LNCaP clone FGC (cell line): ENCODE data around the gene RASGRP3.
"Not testable (repeated sequence)": the region's sequence is repeated elsewhere in the genome, so short reads cannot be mapped to it uniquely, and the experiment has no call there.

Source experiments
- DNase-seq: peaks from one replicate; pipeline ENCODE4 v3.0.0-alpha.2; 2011; ENCODE audit warnings: low read depth
- H3K4me3 ChIP-seq: 2 replicates; pipeline ENCODE4 v1.5.1; 2011; ENCODE audit warnings: mild to moderate bottlenecking, low read depth, low read length, control low read depth
- TF ChIP-seq, protein P1 (sequence below): IDR thresholded peaks from 2 replicates; pipeline ENCODE4 v1.5.1; 2012; ENCODE audit warnings: mild to moderate bottlenecking; ENCODE audit not compliant: control insufficient read depth, insufficient read depth; ENCODE audit errors: extremely low read depth

Gene RASGRP3

DNA sequence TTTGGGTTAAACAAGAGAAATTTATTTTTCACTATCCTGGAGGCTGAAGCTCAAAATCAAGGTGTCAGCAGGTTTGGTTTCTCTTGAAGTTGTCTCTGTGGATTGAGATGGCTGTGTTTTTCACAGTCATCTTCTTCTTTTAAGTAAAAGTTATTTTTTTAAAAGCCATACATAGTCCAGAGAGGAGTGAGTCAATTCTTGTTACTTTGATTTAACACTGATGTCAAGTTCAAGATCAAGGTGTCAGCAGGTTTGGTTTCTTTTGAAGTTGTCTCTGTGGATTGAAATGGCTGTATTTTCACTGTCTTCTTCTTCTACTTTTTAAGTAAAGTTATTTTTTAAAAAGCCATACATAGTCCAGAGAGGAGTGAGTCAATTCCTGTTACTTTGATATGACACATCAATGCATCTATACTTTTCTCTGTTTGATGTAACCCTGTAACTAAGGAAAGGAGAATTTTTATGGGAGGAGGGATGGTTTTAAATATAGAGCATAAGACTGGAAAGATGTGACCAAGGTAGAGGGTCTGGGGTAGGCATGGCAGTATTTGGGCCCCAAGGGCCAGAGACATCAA, 22.5 kb upstream of the RASGRP3 start:
- TF ChIP-seq, protein P1, sequence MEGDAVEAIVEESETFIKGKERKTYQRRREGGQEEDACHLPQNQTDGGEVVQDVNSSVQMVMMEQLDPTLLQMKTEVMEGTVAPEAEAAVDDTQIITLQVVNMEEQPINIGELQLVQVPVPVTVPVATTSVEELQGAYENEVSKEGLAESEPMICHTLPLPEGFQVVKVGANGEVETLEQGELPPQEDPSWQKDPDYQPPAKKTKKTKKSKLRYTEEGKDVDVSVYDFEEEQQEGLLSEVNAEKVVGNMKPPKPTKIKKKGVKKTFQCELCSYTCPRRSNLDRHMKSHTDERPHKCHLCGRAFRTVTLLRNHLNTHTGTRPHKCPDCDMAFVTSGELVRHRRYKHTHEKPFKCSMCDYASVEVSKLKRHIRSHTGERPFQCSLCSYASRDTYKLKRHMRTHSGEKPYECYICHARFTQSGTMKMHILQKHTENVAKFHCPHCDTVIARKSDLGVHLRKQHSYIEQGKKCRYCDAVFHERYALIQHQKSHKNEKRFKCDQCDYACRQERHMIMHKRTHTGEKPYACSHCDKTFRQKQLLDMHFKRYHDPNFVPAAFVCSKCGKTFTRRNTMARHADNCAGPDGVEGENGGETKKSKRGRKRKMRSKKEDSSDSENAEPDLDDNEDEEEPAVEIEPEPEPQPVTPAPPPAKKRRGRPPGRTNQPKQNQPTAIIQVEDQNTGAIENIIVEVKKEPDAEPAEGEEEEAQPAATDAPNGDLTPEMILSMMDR = no peak
- DNase-seq = no peak
- no peak overlapping the region for H3K4me3 ChIP-seq

DNA sequence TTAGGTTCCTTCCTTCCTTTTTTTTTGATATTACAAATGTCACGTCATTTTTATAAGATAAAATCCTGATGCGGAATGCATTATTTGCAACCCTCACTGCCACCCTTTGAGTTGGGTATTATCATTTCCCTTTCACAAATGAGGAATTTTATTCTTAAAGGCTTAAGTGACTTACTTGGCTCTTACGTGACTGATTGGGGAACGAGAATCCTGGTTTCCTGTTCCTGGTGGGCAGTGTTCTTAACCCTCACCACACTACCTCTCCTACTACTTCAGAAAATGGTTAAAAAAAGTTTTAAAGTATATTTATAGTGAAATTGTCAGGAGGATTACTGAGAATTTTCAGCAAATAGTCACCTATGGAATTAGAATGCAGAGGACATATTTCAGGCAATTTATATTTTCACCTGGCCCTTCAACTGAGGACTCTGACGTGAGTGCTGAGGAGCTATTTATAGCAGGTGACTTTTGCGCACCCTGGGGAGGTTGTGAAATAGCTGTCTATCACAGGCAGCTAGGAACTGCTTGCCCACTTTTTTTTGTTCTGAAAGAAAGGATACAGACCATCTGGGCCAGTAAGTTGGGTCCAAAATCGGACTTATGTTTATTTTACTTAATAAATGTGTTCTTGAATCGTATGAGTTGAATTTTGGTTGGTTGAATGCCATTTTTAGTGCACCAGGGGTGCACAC, 18.7 kb upstream of the RASGRP3 start:
- TF ChIP-seq, protein P1 = no peak
- DNase-seq = no peak
- H3K4me3 ChIP-seq = no peak overlapping the region

DNA sequence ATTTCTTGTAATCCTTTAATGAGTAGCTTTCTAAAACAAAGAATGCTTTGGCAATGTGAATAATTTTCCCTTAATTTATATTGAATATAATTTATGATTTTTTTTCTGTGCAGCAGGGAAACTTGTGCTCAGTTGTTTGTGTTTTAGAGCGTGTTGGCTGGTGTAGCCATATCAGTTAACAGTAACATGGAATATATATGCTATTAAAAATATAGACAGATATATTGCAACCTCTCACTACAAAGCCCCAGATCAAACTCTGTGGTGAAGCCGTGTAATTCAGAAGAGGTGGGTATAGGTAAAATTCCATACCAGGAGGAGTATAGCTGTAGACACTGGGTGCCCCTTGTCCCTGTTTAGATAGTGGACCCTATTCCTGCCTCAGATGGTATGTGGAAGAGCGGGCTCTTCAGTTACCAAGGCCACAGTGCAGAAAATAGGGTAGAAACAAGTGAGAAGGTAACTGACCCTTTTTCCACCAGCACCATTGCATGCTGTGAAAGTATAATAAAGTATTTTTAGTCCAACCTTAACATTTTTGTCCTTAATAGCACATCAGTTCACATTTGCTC, 18.1 kb upstream of the RASGRP3 start:
- DNase-seq = no peak
- H3K4me3 ChIP-seq = no peak overlapping the region
- TF ChIP-seq, protein P1 = no peak

DNA sequence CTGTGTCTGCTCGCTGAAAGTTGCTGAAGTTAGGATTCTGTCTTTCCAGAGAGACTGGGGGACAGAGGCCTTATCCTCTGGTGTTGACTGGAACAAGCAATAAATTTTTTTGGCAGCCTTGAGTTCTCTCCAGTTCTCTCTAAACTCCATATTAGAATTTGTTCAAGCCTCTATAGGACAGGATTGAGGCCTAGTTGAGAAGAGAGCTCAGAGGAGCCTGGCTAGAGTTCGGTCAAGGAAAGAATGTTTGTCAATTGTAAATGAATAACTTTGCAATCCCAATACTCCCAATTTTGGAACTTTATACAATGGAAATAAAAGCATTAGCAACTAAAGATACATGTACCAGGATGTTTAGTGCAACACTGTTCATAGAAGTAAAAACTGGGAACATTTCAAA, 16.7 kb upstream of the RASGRP3 start:
- TF ChIP-seq, protein P1 = no peak
- no peak overlapping the region for H3K4me3 ChIP-seq
- no peak for DNase-seq

DNA sequence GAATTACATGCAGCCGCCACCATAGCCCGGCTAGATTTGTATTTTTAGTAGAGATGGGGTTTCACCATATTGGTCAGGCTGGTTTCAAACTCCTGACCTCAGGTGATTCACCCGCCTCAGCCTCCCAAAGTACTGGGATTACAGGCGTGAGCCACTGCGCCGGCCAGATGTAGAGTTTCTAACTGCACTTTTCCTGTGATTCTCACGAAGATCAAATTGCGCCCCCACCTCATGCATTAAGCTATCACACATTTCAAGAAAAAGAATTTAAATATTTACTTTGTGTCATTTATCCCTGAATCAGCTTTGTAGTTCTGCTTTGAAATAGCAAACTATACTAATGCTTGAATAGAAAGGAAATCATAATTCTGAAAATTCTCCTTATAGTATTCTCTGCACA, 13.9 kb upstream of the RASGRP3 start:
- DNase-seq, H3K4me3 ChIP-seq: not testable (repeated sequence)

DNA sequence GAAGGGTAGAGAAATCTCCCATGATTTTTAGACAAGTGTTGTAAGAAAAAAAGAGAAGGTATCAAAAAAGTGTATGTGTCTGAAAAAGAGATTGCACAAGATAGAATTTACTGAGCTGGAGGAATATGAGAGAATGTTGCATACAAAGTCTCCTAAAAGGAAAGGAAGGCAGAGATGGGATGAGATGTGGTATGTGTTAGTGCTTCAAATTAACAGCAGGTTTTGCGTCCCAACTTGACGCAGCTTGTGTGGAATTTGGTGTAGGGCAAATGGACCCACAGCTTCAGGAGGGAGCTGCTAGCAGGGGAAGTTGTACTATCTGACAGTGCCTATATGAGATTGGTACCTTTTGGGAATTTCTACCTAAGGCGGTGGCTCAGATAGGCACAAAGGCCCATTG, 9.0 kb upstream of the RASGRP3 start:
- TF ChIP-seq, protein P1 = no peak
- DNase-seq = no peak

DNA sequence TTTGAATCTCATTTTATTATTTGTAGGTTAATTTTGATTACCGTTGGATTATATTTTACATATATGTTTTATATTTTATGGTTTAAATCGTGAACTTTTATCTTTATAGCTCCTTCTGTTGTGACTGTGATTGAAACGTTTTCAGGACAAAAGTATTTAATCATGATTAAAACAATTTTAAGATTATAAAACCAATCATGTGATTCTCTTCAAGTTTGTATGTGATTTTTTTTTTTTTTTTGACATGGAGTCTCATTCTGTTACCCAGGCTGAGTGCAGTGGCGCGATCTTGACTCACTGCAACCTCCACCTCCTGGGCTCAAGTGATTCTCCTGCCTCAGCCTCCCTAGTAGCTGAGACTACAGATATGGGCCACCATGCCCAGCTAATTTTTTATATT, 7.2 kb upstream of the RASGRP3 start:
- H3K4me3 ChIP-seq = no peak overlapping the region
- TF ChIP-seq, protein P1 = no peak
- DNase-seq = no peak

More for the DNA sequence above, 9.0 kb upstream of the RASGRP3 start:
- H3K4me3 ChIP-seq = no peak overlapping the region
